Natural killer cell (primary cell): ENCODE results near the gene FGFR1OP2. TPM values are rescaled to one million over a fixed set of nuclear protein-coding genes. Genes with fewer than 3 reads are reported as not detected.

Experiments
- ATAC-seq, 3 donors: fragments of 150-1000 bp in 2 of 3; fragments of 200-7000 bp in 1 of 3; cut with Tn5 transposase; 1 replicate in 1 of 3; 2 replicates in 2 of 3; pipeline ENCODE4 v1.10.0; 2021; ENCODE audit warnings: mild to moderate bottlenecking in 2 of 3, moderate library complexity in 2 of 3
- DNase-seq, 2 donors: peaks; one replicate each; pipeline versions ENCODE4 v3.0.0 to v3.0.0-alpha.2; 2013 to 2021; ENCODE audit warnings: mixed read lengths in 1 of 2
- H3K27ac ChIP-seq: one replicate; pipeline ENCODE4 v1.5.1; 2013; ENCODE audit warnings: mild to moderate bottlenecking, low read length
- H3K27me3 ChIP-seq: one replicate; pipeline ENCODE4 v1.6.1; 2013; ENCODE audit warnings: low read length; ENCODE audit not compliant: control insufficient read depth, insufficient read depth
- H3K36me3 ChIP-seq: one replicate; pipeline ENCODE4 v1.6.1; 2013; ENCODE audit warnings: low read length; ENCODE audit not compliant: control insufficient read depth, insufficient read depth
- H3K4me1 ChIP-seq: one replicate; pipeline ENCODE4 v1.6.1; 2013; ENCODE audit warnings: low read length; ENCODE audit not compliant: control insufficient read depth, insufficient read depth
- H3K4me3 ChIP-seq: one replicate; pipeline ENCODE4 v1.5.1; 2013; ENCODE audit warnings: low read length
- H3K9me3 ChIP-seq: one replicate; pipeline ENCODE4 v1.6.1; 2013; ENCODE audit warnings: low read length; ENCODE audit not compliant: control insufficient read depth, insufficient read depth
- H3K27ac Mint-ChIP-seq, 2 donors: one replicate each; pipeline ENCODE4 v1.8.0; 2022; ENCODE audit warnings: mild to moderate bottlenecking in 2 of 2, mixed read lengths in 2 of 2, moderate library complexity in 1 of 2
- H3K27me3 Mint-ChIP-seq, 2 donors: one replicate each; pipeline ENCODE4 v1.8.0; 2022; ENCODE audit warnings: low read depth in 2 of 2, mixed read lengths in 2 of 2
- H3K36me3 Mint-ChIP-seq: one replicate; pipeline ENCODE4 v1.8.0; 2022; ENCODE audit warnings: mixed read lengths
- H3K4me1 Mint-ChIP-seq, 2 donors: one replicate each; pipeline ENCODE4 v1.8.0; 2022; ENCODE audit warnings: mixed read lengths in 2 of 2
- H3K4me3 Mint-ChIP-seq: one replicate; pipeline ENCODE4 v1.8.0; 2022; ENCODE audit warnings: mild to moderate bottlenecking, moderate library complexity, mixed read lengths
- H3K9me3 Mint-ChIP-seq, 2 donors: one replicate each; pipeline ENCODE4 v1.8.0; 2022; ENCODE audit warnings: mixed read lengths in 2 of 2
- CTCF ChIP-seq: fragments of 200-600 bp; IDR thresholded peaks from one replicate; pipeline ENCODE4 v1.8.0; 2022; ENCODE audit warnings: antibody characterized with exemption
- WGBS: methylation state at CpG from one replicate; pipeline ENCODE4 v1.1.7; 2013; ENCODE audit warnings: missing lambda C conversion rate; ENCODE audit not compliant: insufficient coverage; 5-methylcytosine and 5-hydroxymethylcytosine counted together
- intact Hi-C: fragments of 100-400 bp; cut with micrococcal nuclease; formaldehyde crosslinking; loops from one replicate; pipeline ENCODE4 v1.14.2; 2022
- total RNA-seq, 4 donors: library from RNA; stranded (reverse); fragments of 120-200 nt in 1 of 4; gene quantifications; one replicate each; pipeline versions ENCODE4 v1.2.3 to v1.2.4, GENCODE V29; 2013 to 2022

The FGFR1OP2 gene
- total RNA-seq, 3 donors from 2014 or later (not counting 1 experiment from before 2014, with no cell fraction given), result 43.3 to 59.9 (median 45.3) TPM

- Histone ChIP-seq H3K27me3 (no peaks in the 10 kb centered on the region), H3K9me3 (no peaks in the 10 kb centered on the region), H3K4me1 (peaks cover 8% of the 10 kb centered on the region), H3K36me3 (peaks cover 37% of the 10 kb centered on the region), H3K27ac (no peak overlapping the region), H3K4me3 (no peak overlapping the region)
- ATAC-seq, result peak; percentile 94 to 99 (median 99)
- intact Hi-C loops, result loop anchor here (1.0 kb wide), 1 partner anchor 33 kb away; no protein-coding TSS in a partner anchor
- DNase-seq, result peak; percentile 35 to 88
- peaks cover 15 to 17% of the 10 kb centered on the region in 2 donors for H3K4me1 Mint-ChIP-seq
- H3K27me3 Mint-ChIP-seq, result no peaks in the 10 kb centered on the region
- peak overlapping the region; percentile 17 to 81 for H3K27ac Mint-ChIP-seq
- peaks cover 15% of the 10 kb centered on the region for H3K36me3 Mint-ChIP-seq
- TF ChIP-seq CTCF, result no peak
- peak overlapping the region; percentile 31 for H3K4me3 Mint-ChIP-seq
- H3K9me3 Mint-ChIP-seq, result no peaks in the 10 kb centered on the region
- 0% methylated on average over 2 of the region's 2 CpGs for WGBS
These were observed 33.7 kb downstream of the FGFR1OP2 start for GRCh38 chr12:26971963-26972362.

- intact Hi-C loops, result no loop called here
- peaks cover 21% of the 10 kb centered on the region for H3K36me3 Mint-ChIP-seq
These were observed 38.4 kb downstream of the FGFR1OP2 start for GRCh38 chr12:26976687-26977086.

GRCh38 chr12:26978801-26979200 lies 40.5 kb downstream of the FGFR1OP2 start:
- Histone ChIP-seq H3K4me3 (no peak overlapping the region), H3K27ac (no peak overlapping the region), H3K9me3 (no peaks in the 10 kb centered on the region), H3K36me3 (peaks cover 61% of the 10 kb centered on the region), H3K4me1 (no peaks in the 10 kb centered on the region), H3K27me3 (no peaks in the 10 kb centered on the region)
- H3K9me3 Mint-ChIP-seq, result no peaks in the 10 kb centered on the region
- ATAC-seq (no peak), DNase-seq (no peak)
- WGBS, result 100% methylated on average over 1 of the region's 1 CpG
- peaks cover 19% of the 10 kb centered on the region for H3K36me3 Mint-ChIP-seq
- H3K27ac Mint-ChIP-seq, result no peak overlapping the region
- intact Hi-C loops, result no loop called here
- H3K4me3 Mint-ChIP-seq, result no peak overlapping the region
- H3K4me1 Mint-ChIP-seq, result no peaks in the 10 kb centered on the region
- no peak for TF ChIP-seq CTCF
- no peaks in the 10 kb centered on the region for H3K27me3 Mint-ChIP-seq

More at GRCh38 chr12:26976687-26977086, 38.4 kb downstream of the FGFR1OP2 start:
- no peaks in the 10 kb centered on the region for H3K9me3 Mint-ChIP-seq
- peaks cover 3 to 5% of the 10 kb centered on the region in 2 donors for H3K4me1 Mint-ChIP-seq
- WGBS, result 83% methylated on average over 2 of the region's 2 CpGs
- Histone ChIP-seq H3K36me3 (peaks cover 59% of the 10 kb centered on the region), H3K4me1 (peaks cover 8% of the 10 kb centered on the region), H3K4me3 (no peak overlapping the region), H3K9me3 (no peaks in the 10 kb centered on the region), H3K27ac (no peak overlapping the region), H3K27me3 (no peaks in the 10 kb centered on the region)
- TF ChIP-seq CTCF, result no peak
- H3K27ac Mint-ChIP-seq, result peak overlapping the region in 1 of 2 donors; percentile 31
- ATAC-seq, result no peak
- no peak for DNase-seq
- H3K4me3 Mint-ChIP-seq, result no peak overlapping the region
- H3K27me3 Mint-ChIP-seq, result no peaks in the 10 kb centered on the region

GRCh38 chr12:26979733-26980132 lies 41.5 kb downstream of the FGFR1OP2 start:
- peak overlapping the region in 1 of 2 donors; percentile 24 for H3K27ac Mint-ChIP-seq
- Histone ChIP-seq H3K27ac (no peak overlapping the region), H3K27me3 (no peaks in the 10 kb centered on the region), H3K4me3 (no peak overlapping the region), H3K9me3 (no peaks in the 10 kb centered on the region), H3K36me3 (peaks cover 55% of the 10 kb centered on the region), H3K4me1 (no peaks in the 10 kb centered on the region)
- H3K36me3 Mint-ChIP-seq, result peaks cover 9% of the 10 kb centered on the region
- DNase-seq (no peak), ATAC-seq (no peak)
- no peaks in the 10 kb centered on the region for H3K9me3 Mint-ChIP-seq
- H3K4me3 Mint-ChIP-seq, result no peak overlapping the region
- intact Hi-C loops, result no loop called here
- H3K27me3 Mint-ChIP-seq, result no peaks in the 10 kb centered on the region
- H3K4me1 Mint-ChIP-seq, result peaks cover 0 to 4% of the 10 kb centered on the region in 2 donors
- no peak for TF ChIP-seq CTCF
- 95% methylated on average over 11 of the region's 11 CpGs for WGBS
